Activated CD4-positive, alpha-beta T cell treated with anti-CD3 and anti-CD28 coated beads, Interleukin-2, amount 50 U/mL, for 16 hours (primary cell): ENCODE results near the gene IMPG2.

ENCODE experiments used
- DNase-seq: peaks from one replicate; pipeline ENCODE4 v3.0.0-alpha.2; 2020

Gene IMPG2

GRCh38 chr3:101230618-101231017 lies 89.8 kb downstream of the IMPG2 start:
- DNase-seq = no peak

GRCh38 chr3:101229681-101230080 lies 90.7 kb downstream of the IMPG2 start:
- DNase-seq = no peak

GRCh38 chr3:101228441-101228840 lies 91.9 kb downstream of the IMPG2 start:
- no peak for DNase-seq

GRCh38 chr3:101224739-101225138 lies 95.6 kb downstream of the IMPG2 start:
- DNase-seq = no peak

GRCh38 chr3:101223016-101223415 lies 97.4 kb downstream of the IMPG2 start:
- DNase-seq = no peak

GRCh38 chr3:101219842-101220560 lies 100.4 kb downstream of the IMPG2 start:
- peak; percentile 3 for DNase-seq

GRCh38 chr3:101217472-101218245 lies 102.7 kb downstream of the IMPG2 start:
- DNase-seq = no peak

GRCh38 chr3:101216710-101217465 lies 103.5 kb downstream of the IMPG2 start:
- DNase-seq = no peak

GRCh38 chr3:101212730-101213129 lies 107.6 kb downstream of the IMPG2 start:
- no peak for DNase-seq

GRCh38 chr3:101204246-101204645 lies 116.1 kb downstream of the IMPG2 start:
- no peak for DNase-seq

- DNase-seq = no peak
Measured at GRCh38 chr3:101203411-101203810, 117.0 kb downstream of the IMPG2 start.

GRCh38 chr3:101202640-101203039 lies 117.7 kb downstream of the IMPG2 start:
- no peak for DNase-seq

GRCh38 chr3:101200461-101200860 lies 119.9 kb downstream of the IMPG2 start:
- no peak for DNase-seq

- peak; percentile 11 for DNase-seq
Measured at GRCh38 chr3:101195951-101196713, 124.2 kb downstream of the IMPG2 start.

- no peak for DNase-seq
Measured at GRCh38 chr3:101194392-101194791, 126.0 kb downstream of the IMPG2 start.

- DNase-seq = no peak
Measured at GRCh38 chr3:101193957-101194356, 126.4 kb downstream of the IMPG2 start.

- no peak for DNase-seq
Measured at GRCh38 chr3:101189796-101190195, 130.6 kb downstream of the IMPG2 start.

- no peak for DNase-seq
Measured at GRCh38 chr3:101189176-101189575, 131.2 kb downstream of the IMPG2 start.

- no peak for DNase-seq
Measured at GRCh38 chr3:101185341-101185740, 135.0 kb downstream of the IMPG2 start.

- no peak for DNase-seq
Measured at GRCh38 chr3:101184111-101184510, 136.3 kb downstream of the IMPG2 start.

- DNase-seq = no peak
Measured at GRCh38 chr3:101183151-101183550, 137.2 kb downstream of the IMPG2 start.

GRCh38 chr3:101182734-101183133 lies 137.6 kb downstream of the IMPG2 start:
- no peak for DNase-seq

GRCh38 chr3:101181801-101182200 lies 138.6 kb downstream of the IMPG2 start:
- no peak for DNase-seq
